ENCODE results near the gene FBXL17.

FBXL17 gene

GRCh38 chr5:108384741-108385140 lies 2.8 kb upstream of the FBXL17 start:
- TF ChIP-seq CTCF (IDR thresholded peaks at IDR 0.05; ENCODE audit: low read depth, low read length): no peak
- H3K4me3 ChIP-seq (replicated peaks in 1 of 2; ENCODE audit: low read depth in 2 of 2, low read length in 2 of 2): no peak overlapping the region
- DNase-seq (ENCODE audit: low read depth in 2 of 2): no peak

- peak overlapping the region; percentile 77 to 92 for H3K4me3 ChIP-seq (replicated peaks in 1 of 2; ENCODE audit: low read depth in 2 of 2, low read length in 2 of 2)
- DNase-seq (ENCODE audit: low read depth in 2 of 2): no peak
- TF ChIP-seq CTCF (IDR thresholded peaks at IDR 0.05; ENCODE audit: low read depth, low read length): no peak
Measured at GRCh38 chr5:108382784-108383330, 959 bp upstream of the FBXL17 start.

GRCh38 chr5:108381350-108381953 lies 446 bp downstream of the FBXL17 start:
- peak; percentile 68 to 80 for DNase-seq (ENCODE audit: low read depth in 2 of 2)
- no peak for TF ChIP-seq CTCF (IDR thresholded peaks at IDR 0.05; ENCODE audit: low read depth, low read length)
- H3K4me3 ChIP-seq (replicated peaks in 1 of 2; ENCODE audit: low read depth in 2 of 2, low read length in 2 of 2): peak overlapping the region; percentile 77 to 92

GRCh38 chr5:108380531-108381349 lies 1.2 kb downstream of the FBXL17 start:
- peak overlapping the region; percentile 91 to 92 for H3K4me3 ChIP-seq (replicated peaks in 1 of 2; ENCODE audit: low read depth in 2 of 2, low read length in 2 of 2)
- DNase-seq (ENCODE audit: low read depth in 2 of 2): peak; percentile 25 to 50
- no peak for TF ChIP-seq CTCF (IDR thresholded peaks at IDR 0.05; ENCODE audit: low read depth, low read length)

GRCh38 chr5:108379722-108380530 lies 2.0 kb downstream of the FBXL17 start:
- TF ChIP-seq CTCF (IDR thresholded peaks at IDR 0.05; ENCODE audit: low read depth, low read length): no peak
- peak; percentile 8 to 19 for DNase-seq (ENCODE audit: low read depth in 2 of 2)
- H3K4me3 ChIP-seq (replicated peaks in 1 of 2; ENCODE audit: low read depth in 2 of 2, low read length in 2 of 2): peak overlapping the region; percentile 91 to 92

GRCh38 chr5:108375768-108376167 lies 6.1 kb downstream of the FBXL17 start:
- no peak for TF ChIP-seq CTCF (IDR thresholded peaks at IDR 0.05; ENCODE audit: low read depth, low read length)
- H3K4me3 ChIP-seq (replicated peaks in 1 of 2; ENCODE audit: low read depth in 2 of 2, low read length in 2 of 2): no peak overlapping the region

More at GRCh38 chr5:108375768-108376167, 6.1 kb downstream of the FBXL17 start:
- no peak for DNase-seq (ENCODE audit: low read depth in 2 of 2)

Measured in cardiac fibroblast (primary cell).